ENCODE measurements around the gene MIER2.

GRCh38 chr19:310141-310651, 34.4 kb downstream of the MIER2 start:
- TF ChIP-seq CTCF (IDR thresholded peaks at IDR 0.05; ENCODE audit: low read length) (no peak), EZH2 (IDR thresholded peaks at IDR 0.05; ENCODE audit: borderline replicate concordance, low read length) (no peak)

All from OCI-LY1 (cell line).